K562 (cell line): Measurements from ENCODE around the gene PIK3C2B. TPM values are rescaled to one million over a fixed set of nuclear protein-coding genes. Genes with fewer than 3 reads are reported as not detected.

ENCODE experiments used
- ATAC-seq: fragments of 200-7000 bp; cut with Tn5 transposase; 3 replicates; pipeline ENCODE4 v1.9.1; 2020; ENCODE audit warnings: moderate library complexity
- BruUV-seq: library from RNA; stranded (reverse); fragments of 400-500 nt; replicated peaks from 2 replicates; lab custom pipeline; 2021; lab: Mats Ljungman, UMichigan
- CTCF ChIA-PET: fragments of 300-600 bp; formaldehyde crosslinking; extraction: SDS; loops from one replicate; lab custom pipeline; 2021; ENCODE audit warnings: low intra/inter-chr PET ratio; lab: Yijun Ruan, JAX
- POLR2A ChIA-PET: fragments of 300-600, 350-650 bp; sonication (Branson Sonifier 250); formaldehyde crosslinking; extraction: SDS; loops from one replicate; lab custom pipeline; 2021; ENCODE audit warnings: antibody characterized with exemption, inconsistent platforms; lab: Yijun Ruan, JAX
- DNase-seq, 4 experiments: peaks; one replicate each; pipeline versions ENCODE4 v3.0.0 to v3.0.0-alpha.2; 2011 to 2018; ENCODE audit warnings: low spot score in 3 of 4, mixed read lengths in 3 of 4; ENCODE audit errors: extremely low read depth in 1 of 4
- FAIRE-seq: peaks from 2 replicates; lab custom pipeline; 2011; peaks lifted over from hg19 to GRCh38; lab: Jason Lieb, UNC
- H2AFZ ChIP-seq: 2 replicates; pipeline ENCODE4 v1.6.0; 2011; ENCODE audit warnings: low read depth, low read length, control low read depth, inconsistent platforms
- H3K27ac ChIP-seq: fragments of 200-600 bp; 3 replicates; pipeline ENCODE4 v1.8.0; 2011; ENCODE audit warnings: low read depth, mild to moderate bottlenecking, control low read depth, inconsistent platforms, low read length, moderate library complexity, mixed read lengths; ENCODE audit errors: extremely low read depth
- H3K27me3 ChIP-seq, 2 experiments: fragments of 300-600 bp in 1 of 2; 2 replicates in 1 of 2; 3 replicates in 1 of 2; pipeline versions ENCODE4 v1.6.0 to v1.8.0; 2011; ENCODE audit warnings: inconsistent platforms in 2 of 2, low read length in 2 of 2, mild to moderate bottlenecking in 1 of 2, mixed read lengths in 1 of 2, moderate library complexity in 1 of 2; ENCODE audit not compliant: control insufficient read depth in 2 of 2, insufficient read depth in 2 of 2
- H3K36me3 ChIP-seq: fragments of 300-600 bp; 3 replicates; pipeline ENCODE4 v1.8.0; 2011; ENCODE audit warnings: mild to moderate bottlenecking, low read length, inconsistent platforms; ENCODE audit not compliant: control insufficient read depth, insufficient read depth
- H3K4me1 ChIP-seq, 2 experiments: fragments of 200-600 bp in 1 of 2; replicated peaks in 1 of 2; 2 replicates in 1 of 2; 3 replicates in 1 of 2; pipeline versions ENCODE4 v1.5.1 to v1.8.0; 2011; ENCODE audit warnings: inconsistent platforms in 2 of 2, low read length in 2 of 2, mild to moderate bottlenecking in 1 of 2, mixed read lengths in 1 of 2, moderate library complexity in 1 of 2; ENCODE audit not compliant: control insufficient read depth in 2 of 2, insufficient read depth in 2 of 2
- H3K4me2 ChIP-seq: 2 replicates; pipeline ENCODE4 v1.6.1; 2011; ENCODE audit warnings: low read length, control low read depth, inconsistent platforms, mixed read lengths; ENCODE audit not compliant: insufficient read depth
- H3K4me3 ChIP-seq: fragments of 200-600 bp; sonication (generic), shearing (Covaris generic); 2 replicates; pipeline ENCODE4 v1.5.1; 2016; ENCODE audit warnings: control low read depth, inconsistent platforms
- H3K79me2 ChIP-seq: fragments of 200-600 bp; 3 replicates; pipeline ENCODE4 v1.8.0; 2011; ENCODE audit warnings: low read length, inconsistent platforms; ENCODE audit not compliant: control insufficient read depth, insufficient read depth
- H3K9ac ChIP-seq, 2 experiments: 2 replicates each; pipeline versions ENCODE4 v1.6.0 to v1.6.1; 2011; ENCODE audit warnings: low read depth in 2 of 2, low read length in 2 of 2, control low read depth in 1 of 2, inconsistent platforms in 1 of 2, mild to moderate bottlenecking in 1 of 2, mixed read lengths in 1 of 2; ENCODE audit not compliant: insufficient read depth in 1 of 2
- H3K9me1 ChIP-seq: one replicate; pipeline ENCODE4 v1.6.0; 2011; ENCODE audit warnings: inconsistent platforms, mild to moderate bottlenecking, low read length, moderate library complexity; ENCODE audit not compliant: control insufficient read depth, insufficient read depth
- H3K9me3 ChIP-seq: replicated peaks from 2 replicates; pipeline ENCODE4 v1.5.1; 2011; ENCODE audit warnings: low read depth, low read length, inconsistent platforms; ENCODE audit not compliant: control insufficient read depth, insufficient read depth
- H4K20me1 ChIP-seq: replicated peaks from 2 replicates; pipeline ENCODE4 v1.6.1; 2011; ENCODE audit warnings: low read length, inconsistent platforms, mixed read lengths; ENCODE audit not compliant: control insufficient read depth, insufficient read depth
- AFF4 ChIP-seq: sonication (generic); formaldehyde crosslinking; IDR thresholded peaks from 2 replicates; pipeline ENCODE4 v1.8.0; 2023; ENCODE audit warnings: mild to moderate bottlenecking, missing genetic modification reagents
- NCOR1 ChIP-seq: fragments of 450-650 bp; IDR thresholded peaks from 2 replicates; pipeline ENCODE4 v1.6.1; 2016; ENCODE audit warnings: mild to moderate bottlenecking, moderate library complexity
- NELFE ChIP-seq: IDR thresholded peaks from 2 replicates; pipeline ENCODE4 v1.6.1; 2011; ENCODE audit warnings: mild to moderate bottlenecking; ENCODE audit not compliant: insufficient read depth, insufficient read length
- TFAM ChIP-seq: fragments of 250-450 bp; sonication (Bioruptor Pico); conservative IDR thresholded peaks from 2 replicates; pipeline ENCODE4 v1.5.0; 2021; ENCODE audit warnings: mild to moderate bottlenecking, moderate library complexity
- ZBED1 ChIP-seq: IDR thresholded peaks from 2 replicates; pipeline ENCODE4 v1.6.1; 2014
- ZNF75A ChIP-seq: fragments of 450-650 bp; formaldehyde crosslinking; IDR thresholded peaks from 2 replicates; pipeline ENCODE4 v1.4.0; 2020; ENCODE audit warnings: mild to moderate bottlenecking
- WGBS: fragments of 100-300 bp; shearing (Covaris generic); methylation state at CpG from one replicate; pipeline ENCODE4 v1.1.6; 2016; ENCODE audit warnings: low coverage, mixed read lengths; ENCODE audit not compliant: insufficient coverage; ENCODE audit errors: missing lambda C conversion rate; 5-methylcytosine and 5-hydroxymethylcytosine counted together
- in situ Hi-C: fragments of 300-500 bp; cut with MboI; formaldehyde crosslinking; loops from 4 replicates; pipeline ENCODE4 v1.15.0; 2018; ENCODE audit warnings: inconsistent platforms, mixed read lengths
- intact Hi-C: fragments of 100-400 bp; cut with micrococcal nuclease; formaldehyde crosslinking; loops from 2 replicates; pipeline ENCODE4 v1.14.2; 2022
- polyA plus RNA-seq, 8 experiments: library from polyadenylated mRNA; depleted of rRNA in 4 of 8; stranded (reverse) in 5 of 8; unstranded in 3 of 8; fragments of >200 nt; fragmentation: Nextera tagmentation in 2 of 8; fragmentation: Illumina TruSeq in 1 of 8; extraction: Ambion mirVana in 2 of 8; extraction: Trizol in 1 of 8; gene quantifications; 2 replicates each; pipeline versions ENCODE4 v1.2.1 to v1.2.3, GENCODE V29; 2011 to 2014; ENCODE audit warnings: inconsistent platforms in 1 of 8, missing spikeins in 1 of 8
- total RNA-seq, 7 experiments: library from RNA; depleted of rRNA in 6 of 7; stranded (reverse); fragments of >200 nt in 6 of 7; fragmentation: Illumina TruSeq in 2 of 7; extraction: Trizol in 2 of 7; gene quantifications; 2 replicates each; pipeline versions ENCODE4 v1.2.1 to v1.2.3, GENCODE V29; 2011 to 2021; ENCODE audit warnings: low replicate concordance in 1 of 7
- TF ChIP-seq, protein P1 (sequence below): fragments of 250-450 bp; sonication (Bioruptor Pico); IDR thresholded peaks from 2 replicates; pipeline ENCODE4 v1.4.0; 2020; ENCODE audit warnings: mild to moderate bottlenecking, moderate library complexity
- TF ChIP-seq, protein P2 (sequence below): fragments of 250-450 bp; sonication (Bioruptor Pico); IDR thresholded peaks from 2 replicates; pipeline ENCODE4 v1.4.0; 2020; ENCODE audit warnings: mild to moderate bottlenecking, moderate library complexity, borderline replicate concordance

Gene PIK3C2B
- total and polyA plus RNA-seq, 9 of the 15 experiments (the other 6 are each of a cell fraction or from before 2014, with no cell fraction given) = 0.10 to 2.9 (median 0.72) TPM

DNA sequence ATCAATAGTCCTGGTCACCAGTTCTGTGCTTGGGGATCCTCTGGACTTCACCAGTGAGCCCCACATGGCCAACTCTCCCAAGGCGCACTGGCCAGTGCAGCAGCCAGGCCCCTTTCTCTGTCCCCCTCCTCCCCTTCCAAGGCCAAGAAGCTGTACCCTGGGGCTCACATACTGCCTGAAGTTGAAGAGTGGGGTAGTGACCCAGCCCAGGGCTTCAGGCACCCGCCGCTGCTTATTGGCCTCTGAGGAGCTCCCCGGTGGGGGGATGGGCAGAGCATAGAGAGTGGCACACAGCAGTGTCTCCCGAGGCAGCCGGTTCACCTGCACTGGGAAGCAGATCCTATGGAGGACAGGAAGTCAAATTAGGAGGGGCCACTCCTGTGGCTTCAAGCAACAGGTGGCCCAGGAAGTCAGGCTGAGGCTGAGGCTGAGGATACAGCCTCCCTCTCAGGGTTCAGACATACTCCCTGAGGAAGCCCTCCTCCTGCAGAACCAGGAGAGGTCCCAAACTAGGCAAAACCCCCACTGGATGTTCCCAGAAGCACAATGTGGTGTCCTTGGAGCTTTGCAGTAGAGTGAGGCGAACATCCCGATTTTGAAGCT lies 44.8 kb downstream of the PIK3C2B start:
- no peak overlapping the region for H2AFZ ChIP-seq
- H3K4me3 ChIP-seq = no peak overlapping the region
- no peaks in the 10 kb centered on the region for H3K9me3 ChIP-seq
- intact Hi-C loops (no loop called here), in situ Hi-C loops (loop anchor here (5.0 kb wide), 1 partner anchor 53 kb away; no protein-coding TSS in a partner anchor)
- H3K4me2 ChIP-seq = no peak overlapping the region
- no peak overlapping the region for H3K27ac ChIP-seq
- H3K9ac ChIP-seq = no peak overlapping the region
- peaks cover 0 to 4% of the 10 kb centered on the region in 2 experiments; a peak in 1 of 5 replicates for H3K4me1 ChIP-seq
- FAIRE-seq (no peak), ATAC-seq (no peak), DNase-seq (no peak)
- peaks cover 20 to 50% of the 10 kb centered on the region in 2 experiments for H3K27me3 ChIP-seq
- H3K9me1 ChIP-seq = no peaks in the 10 kb centered on the region
- no peaks in the 10 kb centered on the region for H3K36me3 ChIP-seq
- ChIA-PET POLR2A (interaction anchor here (0.6 to 1.6 kb wide), 6 partner anchors 8 to 134 kb away, joined by 3 to 5 read pairs (median 3); no protein-coding TSS in a partner anchor), CTCF (interaction anchor here (1.1 kb wide), 1 partner anchor 18 kb away, joined by 3 read pairs; no protein-coding TSS in a partner anchor)
- 16% methylated on average over 8 of the region's 8 CpGs for WGBS
- 0 out of 2 replicates have a peak, but pooled peaks cover 6% of the 10 kb centered on the region for H4K20me1 ChIP-seq
- no TSS peak for BruUV-seq
- H3K79me2 ChIP-seq = no peaks in the 10 kb centered on the region
- no peak for TF ChIP-seq TFAM (CRISPR knock-in tag)
- TF ChIP-seq, protein P1, sequence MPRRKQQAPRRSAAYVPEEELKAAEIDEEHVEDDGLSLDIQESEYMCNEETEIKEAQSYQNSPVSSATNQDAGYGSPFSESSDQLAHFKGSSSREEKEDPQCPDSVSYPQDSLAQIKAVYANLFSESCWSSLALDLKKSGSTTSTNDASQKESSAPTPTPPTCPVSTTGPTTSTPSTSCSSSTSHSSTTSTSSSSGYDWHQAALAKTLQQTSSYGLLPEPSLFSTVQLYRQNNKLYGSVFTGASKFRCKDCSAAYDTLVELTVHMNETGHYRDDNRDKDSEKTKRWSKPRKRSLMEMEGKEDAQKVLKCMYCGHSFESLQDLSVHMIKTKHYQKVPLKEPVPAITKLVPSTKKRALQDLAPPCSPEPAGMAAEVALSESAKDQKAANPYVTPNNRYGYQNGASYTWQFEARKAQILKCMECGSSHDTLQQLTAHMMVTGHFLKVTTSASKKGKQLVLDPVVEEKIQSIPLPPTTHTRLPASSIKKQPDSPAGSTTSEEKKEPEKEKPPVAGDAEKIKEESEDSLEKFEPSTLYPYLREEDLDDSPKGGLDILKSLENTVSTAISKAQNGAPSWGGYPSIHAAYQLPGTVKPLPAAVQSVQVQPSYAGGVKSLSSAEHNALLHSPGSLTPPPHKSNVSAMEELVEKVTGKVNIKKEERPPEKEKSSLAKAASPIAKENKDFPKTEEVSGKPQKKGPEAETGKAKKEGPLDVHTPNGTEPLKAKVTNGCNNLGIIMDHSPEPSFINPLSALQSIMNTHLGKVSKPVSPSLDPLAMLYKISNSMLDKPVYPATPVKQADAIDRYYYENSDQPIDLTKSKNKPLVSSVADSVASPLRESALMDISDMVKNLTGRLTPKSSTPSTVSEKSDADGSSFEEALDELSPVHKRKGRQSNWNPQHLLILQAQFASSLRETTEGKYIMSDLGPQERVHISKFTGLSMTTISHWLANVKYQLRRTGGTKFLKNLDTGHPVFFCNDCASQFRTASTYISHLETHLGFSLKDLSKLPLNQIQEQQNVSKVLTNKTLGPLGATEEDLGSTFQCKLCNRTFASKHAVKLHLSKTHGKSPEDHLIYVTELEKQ (CRISPR knock-in tag) = no peak
- no peak for TF ChIP-seq NCOR1
- no peak for TF ChIP-seq AFF4 (CRISPR knock-in tag)
- TF ChIP-seq, protein P2, sequence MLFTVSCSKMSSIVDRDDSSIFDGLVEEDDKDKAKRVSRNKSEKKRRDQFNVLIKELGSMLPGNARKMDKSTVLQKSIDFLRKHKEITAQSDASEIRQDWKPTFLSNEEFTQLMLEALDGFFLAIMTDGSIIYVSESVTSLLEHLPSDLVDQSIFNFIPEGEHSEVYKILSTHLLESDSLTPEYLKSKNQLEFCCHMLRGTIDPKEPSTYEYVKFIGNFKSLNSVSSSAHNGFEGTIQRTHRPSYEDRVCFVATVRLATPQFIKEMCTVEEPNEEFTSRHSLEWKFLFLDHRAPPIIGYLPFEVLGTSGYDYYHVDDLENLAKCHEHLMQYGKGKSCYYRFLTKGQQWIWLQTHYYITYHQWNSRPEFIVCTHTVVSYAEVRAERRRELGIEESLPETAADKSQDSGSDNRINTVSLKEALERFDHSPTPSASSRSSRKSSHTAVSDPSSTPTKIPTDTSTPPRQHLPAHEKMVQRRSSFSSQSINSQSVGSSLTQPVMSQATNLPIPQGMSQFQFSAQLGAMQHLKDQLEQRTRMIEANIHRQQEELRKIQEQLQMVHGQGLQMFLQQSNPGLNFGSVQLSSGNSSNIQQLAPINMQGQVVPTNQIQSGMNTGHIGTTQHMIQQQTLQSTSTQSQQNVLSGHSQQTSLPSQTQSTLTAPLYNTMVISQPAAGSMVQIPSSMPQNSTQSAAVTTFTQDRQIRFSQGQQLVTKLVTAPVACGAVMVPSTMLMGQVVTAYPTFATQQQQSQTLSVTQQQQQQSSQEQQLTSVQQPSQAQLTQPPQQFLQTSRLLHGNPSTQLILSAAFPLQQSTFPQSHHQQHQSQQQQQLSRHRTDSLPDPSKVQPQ (CRISPR knock-in tag) = no peak
- TF ChIP-seq NELFE = no peak
- TF ChIP-seq ZBED1 = no peak
- no peak for TF ChIP-seq ZNF75A (CRISPR knock-in tag)
